H1 (cell line): ENCODE data around the gene CTSS. TPM values are rescaled to one million over a fixed set of nuclear protein-coding genes. Genes with fewer than 3 reads are reported as not detected.

Experiments used
- CTCF ChIA-PET: fragments of 300-600 bp; sonication (Branson Sonifier 250); formaldehyde crosslinking; loops from one replicate; lab custom pipeline; 2021; ENCODE audit not compliant: partially characterized antibody; lab: Charles Lee
- POLR2A ChIA-PET: fragments of 300-600 bp; sonication (Branson Sonifier 250); formaldehyde crosslinking; loops from one replicate; lab custom pipeline; 2021; ENCODE audit warnings: inconsistent platforms; ENCODE audit not compliant: partially characterized antibody; lab: Charles Lee
- DNase-seq, 2 experiments: peaks; one replicate each; pipeline versions ENCODE4 v3.0.0 to v3.0.0-alpha.2; 2010 to 2022; ENCODE audit warnings: low spot score in 2 of 2, low read depth in 1 of 2, mixed read lengths in 1 of 2
- FAIRE-seq: peaks from 2 replicates; lab custom pipeline; 2011; peaks lifted over from hg19 to GRCh38; lab: Jason Lieb, UNC
- H2AFZ ChIP-seq: 2 replicates; pipeline ENCODE4 v1.8.1; 2012; ENCODE audit warnings: low read length, inconsistent platforms
- H2AK5ac ChIP-seq: 2 replicates; pipeline ENCODE4 v1.6.1; 2013; ENCODE audit warnings: low read depth, low read length
- H2BK120ac ChIP-seq: replicated peaks from 2 replicates; pipeline ENCODE3; 2013; ENCODE audit warnings: low read depth, low read length, inconsistent platforms
- H2BK12ac ChIP-seq: 2 replicates; pipeline ENCODE4 v1.6.1; 2013; ENCODE audit warnings: low read depth, low read length
- H2BK15ac ChIP-seq: 2 replicates; pipeline ENCODE4 v1.6.1; 2013; ENCODE audit warnings: low read length
- H2BK20ac ChIP-seq: 2 replicates; pipeline ENCODE4 v1.6.1; 2013; ENCODE audit warnings: low read length
- H2BK5ac ChIP-seq: 2 replicates; pipeline ENCODE4 v1.6.1; 2013; ENCODE audit warnings: low read depth, low read length
- H3K14ac ChIP-seq: 2 replicates; pipeline ENCODE4 v1.6.1; 2013; ENCODE audit warnings: inconsistent platforms; ENCODE audit not compliant: insufficient read length
- H3K18ac ChIP-seq: 2 replicates; pipeline ENCODE4 v1.6.1; 2013; ENCODE audit warnings: low read length; ENCODE audit errors: extremely low read depth
- H3K23ac ChIP-seq: 2 replicates; pipeline ENCODE4 v1.6.1; 2013; ENCODE audit warnings: inconsistent platforms; ENCODE audit not compliant: insufficient read length
- H3K23me2 ChIP-seq: 2 replicates; pipeline ENCODE4 v1.6.1; 2013; ENCODE audit warnings: low read depth, low read length
- H3K27ac ChIP-seq: 2 replicates; pipeline ENCODE4 v1.6.1; 2011; ENCODE audit warnings: low read depth, low read length, inconsistent platforms
- H3K27me3 ChIP-seq, 4 experiments: replicated peaks in 1 of 4; 1 replicate in 1 of 4; 2 replicates in 3 of 4; pipeline versions ENCODE4 v1.6.1 to v1.8.1; 2011 to 2013; ENCODE audit warnings: low read length in 3 of 4, mild to moderate bottlenecking in 3 of 4, inconsistent platforms in 2 of 4, mixed read lengths in 2 of 4, moderate library complexity in 1 of 4; ENCODE audit not compliant: control insufficient read depth in 3 of 4, insufficient read depth in 3 of 4; ENCODE audit errors: extremely low read depth in 1 of 4
- H3K36me3 ChIP-seq, 4 experiments: 2 replicates each; pipeline versions ENCODE4 v1.6.1 to v1.8.1; 2011 to 2013; ENCODE audit warnings: mild to moderate bottlenecking in 4 of 4, low read length in 3 of 4, moderate library complexity in 2 of 4, control low read depth in 1 of 4, inconsistent platforms in 1 of 4; ENCODE audit not compliant: insufficient read depth in 4 of 4, control insufficient read depth in 2 of 4
- H3K4ac ChIP-seq: replicated peaks from 2 replicates; pipeline ENCODE3; 2013; ENCODE audit warnings: low read length, low read depth, mixed read lengths, inconsistent platforms; ENCODE audit not compliant: insufficient read length
- H3K4me1 ChIP-seq, 4 experiments: replicated peaks in 1 of 4; 1 replicate in 1 of 4; 2 replicates in 3 of 4; pipeline versions ENCODE4 v1.6.1 to v1.8.1; 2011 to 2013; ENCODE audit warnings: low read length in 3 of 4, inconsistent platforms in 2 of 4, mixed read lengths in 1 of 4; ENCODE audit not compliant: insufficient read depth in 4 of 4, control insufficient read depth in 3 of 4
- H3K4me2 ChIP-seq, 2 experiments: 2 replicates each; pipeline versions ENCODE4 v1.6.1 to v1.8.1; 2011 to 2013; ENCODE audit warnings: low read depth in 2 of 2, low read length in 2 of 2, control low read depth in 1 of 2, inconsistent platforms in 1 of 2, mild to moderate bottlenecking in 1 of 2; ENCODE audit not compliant: insufficient read depth in 1 of 2
- H3K4me3 ChIP-seq, 4 experiments: fragments of 200-600, 300-600 bp in 1 of 4; sonication (generic), shearing (Covaris generic), sonication (Bioruptor Twin) in 1 of 4; 2 replicates each; pipeline versions ENCODE4 v1.5.1 to v1.8.1; 2011 to 2016; ENCODE audit warnings: low read length in 4 of 4, low read depth in 3 of 4, control low read depth in 2 of 4, inconsistent platforms in 2 of 4, mild to moderate bottlenecking in 2 of 4, mixed read lengths in 1 of 4, moderate library complexity in 1 of 4; ENCODE audit not compliant: insufficient read depth in 2 of 4; ENCODE audit errors: extremely low read depth in 1 of 4
- H3K56ac ChIP-seq: replicated peaks from 2 replicates; pipeline ENCODE3; 2013; ENCODE audit warnings: low read depth, mild to moderate bottlenecking, mixed read lengths, low read length, inconsistent platforms; ENCODE audit not compliant: insufficient read length
- H3K79me1 ChIP-seq: 2 replicates; pipeline ENCODE4 v1.6.1; 2013; ENCODE audit warnings: low read depth, low read length, control low read depth
- H3K79me2 ChIP-seq, 2 experiments: 2 replicates each; pipeline versions ENCODE4 v1.6.1 to v1.8.1; 2012 to 2013; ENCODE audit warnings: low read length in 2 of 2, mild to moderate bottlenecking in 2 of 2, inconsistent platforms in 1 of 2; ENCODE audit not compliant: insufficient read depth in 2 of 2, control insufficient read depth in 1 of 2
- H3K9ac ChIP-seq, 4 experiments: replicated peaks in 1 of 4; 1 replicate in 1 of 4; 2 replicates in 3 of 4; pipeline versions ENCODE4 v1.6.1 to v1.8.1; 2011 to 2013; ENCODE audit warnings: low read depth in 3 of 4, low read length in 3 of 4, control low read depth in 2 of 4, mild to moderate bottlenecking in 2 of 4, moderate library complexity in 2 of 4, inconsistent platforms in 1 of 4; ENCODE audit errors: extremely low read depth in 1 of 4
- H3K9me3 ChIP-seq, 2 experiments: 2 replicates each; pipeline versions ENCODE4 v1.6.1 to v1.8.1; 2012 to 2013; ENCODE audit warnings: mild to moderate bottlenecking in 2 of 2, moderate library complexity in 2 of 2, control low read depth in 1 of 2, inconsistent platforms in 1 of 2, low read depth in 1 of 2, low read length in 1 of 2, mixed read lengths in 1 of 2; ENCODE audit not compliant: insufficient read depth in 2 of 2
- H4K20me1 ChIP-seq, 2 experiments: replicated peaks in 1 of 2; 2 replicates each; pipeline versions ENCODE3 to v1.8.1; 2011 to 2013; ENCODE audit warnings: inconsistent platforms in 2 of 2, low read length in 2 of 2, mild to moderate bottlenecking in 1 of 2; ENCODE audit not compliant: insufficient read depth in 2 of 2, control insufficient read depth in 1 of 2
- H4K5ac ChIP-seq: 2 replicates; pipeline ENCODE4 v1.6.1; 2013; ENCODE audit warnings: low read length, low read depth, mixed read lengths, inconsistent platforms; ENCODE audit not compliant: insufficient read length
- H4K8ac ChIP-seq: 2 replicates; pipeline ENCODE4 v1.8.0; 2013; ENCODE audit warnings: mild to moderate bottlenecking, moderate library complexity, low read length, inconsistent platforms; ENCODE audit not compliant: insufficient read depth; ENCODE audit errors: extremely low read depth
- H4K91ac ChIP-seq: replicated peaks from 2 replicates; pipeline ENCODE3; 2013; ENCODE audit warnings: low read length, mixed read lengths, inconsistent platforms; ENCODE audit not compliant: insufficient read length
- BCL11A ChIP-seq, 2 experiments: IDR thresholded peaks; one replicate each; pipeline ENCODE4 v1.6.1; 2011; ENCODE audit warnings: low read depth in 2 of 2, low read length in 2 of 2, mild to moderate bottlenecking in 2 of 2
- GABPA ChIP-seq: IDR thresholded peaks from 2 replicates; pipeline ENCODE4 v1.6.1; 2011; ENCODE audit warnings: mild to moderate bottlenecking, low read length, moderate library complexity, borderline replicate concordance; ENCODE audit not compliant: insufficient read depth
- JUND ChIP-seq: IDR thresholded peaks from 2 replicates; pipeline ENCODE4 v1.6.1; 2011; ENCODE audit warnings: mild to moderate bottlenecking, improper control_type of control experiment, low read length
- SP4 ChIP-seq: IDR thresholded peaks from 2 replicates; pipeline ENCODE4 v1.6.1; 2012; ENCODE audit warnings: low read length, inconsistent platforms
- SRF ChIP-seq: IDR thresholded peaks from 2 replicates; pipeline ENCODE4 v1.6.1; 2011; ENCODE audit warnings: mild to moderate bottlenecking, low read depth, low read length, moderate library complexity
- TBP ChIP-seq: IDR thresholded peaks from 2 replicates; pipeline ENCODE4 v1.6.1; 2011; ENCODE audit warnings: low read depth, low read length, improper control_type of control experiment
- WGBS, 2 experiments: shearing (Covaris generic) in 1 of 2; methylation state at CpG; one replicate each; pipeline versions ENCODE4 v1.1.6 to v1.1.7; 2013 to 2015; ENCODE audit warnings: low lambda C conversion rate in 2 of 2, mixed read lengths in 2 of 2, inconsistent platforms in 1 of 2, low coverage in 1 of 2, missing lambda C conversion rate in 1 of 2; ENCODE audit not compliant: insufficient replicate concordance in 2 of 2, insufficient coverage in 1 of 2, insufficient read length in 1 of 2; ENCODE audit errors: extremely low coverage in 1 of 2, missing lambda C conversion rate in 1 of 2; 5-methylcytosine and 5-hydroxymethylcytosine counted together
- polyA plus RNA-seq, 7 experiments: library from polyadenylated mRNA; depleted of rRNA in 3 of 7; stranded (reverse) in 5 of 7; unstranded in 2 of 7; fragments of >200 nt in 5 of 7; fragments of 200-250 nt in 2 of 7; gene quantifications; 1 replicate in 5 of 7; 2 replicates in 1 of 7; 4 replicates in 1 of 7; pipeline versions ENCODE4 v1.2.1 to v1.2.3, GENCODE V29; 2011 to 2013; ENCODE audit warnings: missing spikeins in 2 of 7, mixed read lengths in 2 of 7
- total RNA-seq: library from RNA; stranded (reverse); fragmentation: NEBNext Ultra II Directional; extraction: Animal tissue kit (Norgen Biotek cat#: 25700); gene quantifications from 2 replicates; pipeline ENCODE4 v1.2.1, GENCODE V29; 2021

Gene CTSS
- total and polyA plus RNA-seq, 2 of the 8 experiments (the other 6 are each of a cell fraction or from before 2014, with no cell fraction given) = not detected

DNA sequence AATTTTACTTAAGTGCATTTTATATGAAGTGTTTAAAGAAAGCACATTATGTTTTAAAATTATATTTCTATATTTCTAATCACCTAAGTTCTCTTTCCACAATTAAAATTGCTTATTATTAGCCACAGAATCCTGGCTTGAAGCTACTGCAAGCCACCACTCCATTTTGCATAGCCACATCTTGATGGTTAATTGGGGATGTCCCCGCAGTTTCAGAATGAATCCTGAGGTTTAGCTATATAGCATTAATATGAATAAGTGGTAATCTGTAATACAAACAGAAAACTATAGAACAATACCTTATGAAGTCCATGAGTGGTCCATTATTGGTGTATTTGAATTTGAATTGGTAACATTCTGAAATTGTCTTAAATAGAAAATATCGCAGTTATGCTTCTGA is 57.0 kb downstream of the CTSS start:
- H2AK5ac ChIP-seq = no peak overlapping the region
- no peak for TF ChIP-seq JUND
- TF ChIP-seq GABPA = no peak
- TF ChIP-seq TBP = no peak
- TF ChIP-seq SRF = no peak
- no peak for TF ChIP-seq SP4
- TF ChIP-seq BCL11A (IDR thresholded peaks at IDR 0.05; ENCODE audit: low read depth in 2 of 2, low read length in 2 of 2) = no peak

More for the DNA sequence above, 57.0 kb downstream of the CTSS start:
- H3K14ac ChIP-seq = no peak overlapping the region
- no peak overlapping the region for H3K23ac ChIP-seq
- H2BK12ac ChIP-seq = no peak overlapping the region
- no peak overlapping the region for H4K91ac ChIP-seq
- H4K20me1 ChIP-seq = no peaks in the 10 kb centered on the region
- H3K23me2 ChIP-seq = no peaks in the 10 kb centered on the region
- H3K9me3 ChIP-seq = no peaks in the 10 kb centered on the region
- H3K27ac ChIP-seq = no peak overlapping the region
- FAIRE-seq (no peak), DNase-seq (no peak)
- H3K18ac ChIP-seq = no peak overlapping the region
- no peak overlapping the region for H3K9ac ChIP-seq
- no peak overlapping the region for H4K8ac ChIP-seq
- no peak overlapping the region for H2BK5ac ChIP-seq
- no peaks in the 10 kb centered on the region for H3K36me3 ChIP-seq
- no peak overlapping the region for H3K56ac ChIP-seq
- no peak overlapping the region for H3K4ac ChIP-seq
- ChIA-PET CTCF (interaction anchor here (1.1 kb wide), 1 partner anchor 115 kb away, joined by 3 read pairs; no protein-coding TSS in a partner anchor), POLR2A (interaction anchor here (0.7 kb wide), 1 partner anchor 138 kb away, joined by 3 read pairs; no protein-coding TSS in a partner anchor)
- H2BK120ac ChIP-seq = no peak overlapping the region
- H2BK15ac ChIP-seq = no peak overlapping the region
- no peaks in the 10 kb centered on the region for H3K79me2 ChIP-seq
- no peaks in the 10 kb centered on the region for H3K4me1 ChIP-seq
- no peak overlapping the region for H3K4me2 ChIP-seq
- H2AFZ ChIP-seq = no peak overlapping the region
- H3K4me3 ChIP-seq = no peak overlapping the region
- H2BK20ac ChIP-seq = no peak overlapping the region
- H3K79me1 ChIP-seq = no peaks in the 10 kb centered on the region
- H3K27me3 ChIP-seq = no peaks in the 10 kb centered on the region
- 95% methylated on average over 2 of the region's 2 CpGs; no CpG with 5 or more reads in 1 of the 2 experiments for WGBS, 2 experiments
- H4K5ac ChIP-seq = no peak overlapping the region
